ENCODE results near the gene FGF18.

FGF18 gene

DNA sequence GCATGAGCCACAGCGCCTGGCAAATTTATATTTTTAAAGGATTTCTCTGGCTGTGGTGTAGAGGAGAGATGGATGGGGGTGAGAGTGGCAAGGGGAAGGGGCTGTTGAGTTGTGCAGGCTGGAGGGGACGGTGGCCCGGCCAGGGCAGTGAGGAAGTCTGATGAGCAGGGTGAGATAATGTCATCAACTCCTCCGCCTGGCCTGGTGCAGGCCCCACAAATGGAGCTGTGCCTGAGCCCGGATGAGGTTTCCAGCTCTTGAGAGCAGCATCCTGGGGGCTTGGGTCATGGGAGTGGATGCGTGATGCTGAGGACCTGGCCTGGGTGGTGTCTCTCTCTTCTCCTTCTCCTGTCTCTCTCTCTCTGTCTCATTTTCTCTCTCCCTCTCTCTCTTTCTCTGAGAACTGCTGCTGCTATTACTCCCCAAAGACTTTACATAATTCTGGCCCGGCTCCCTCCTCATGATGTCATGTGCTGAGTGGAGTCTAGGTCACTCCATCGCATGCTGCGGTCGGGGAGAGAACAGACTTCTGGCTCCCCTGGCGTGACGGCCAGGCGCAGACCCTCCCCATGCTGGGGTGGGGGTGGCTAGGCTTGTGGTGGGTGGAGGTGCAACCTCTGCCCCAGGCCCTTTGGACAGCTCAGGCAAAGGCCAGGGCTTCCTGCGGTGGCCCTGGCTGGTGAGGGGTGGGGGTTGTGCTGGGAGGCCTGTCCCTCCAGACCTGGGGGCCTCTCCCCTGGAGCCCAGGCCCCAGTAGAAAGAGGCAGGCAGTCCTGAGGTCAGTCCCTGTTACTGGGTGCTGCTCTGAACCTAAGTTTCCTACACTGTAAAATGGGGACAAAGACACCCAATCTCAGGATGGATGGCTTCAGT, 26.4 kb downstream of the FGF18 start:
- no peak for DNase-seq

GRCh38 chr5:171447226-171447625, 27.8 kb downstream of the FGF18 start:
- DNase-seq = no peak

- no peak for DNase-seq
Measured at GRCh38 chr5:171449426-171449825, 30.0 kb downstream of the FGF18 start.

DNA sequence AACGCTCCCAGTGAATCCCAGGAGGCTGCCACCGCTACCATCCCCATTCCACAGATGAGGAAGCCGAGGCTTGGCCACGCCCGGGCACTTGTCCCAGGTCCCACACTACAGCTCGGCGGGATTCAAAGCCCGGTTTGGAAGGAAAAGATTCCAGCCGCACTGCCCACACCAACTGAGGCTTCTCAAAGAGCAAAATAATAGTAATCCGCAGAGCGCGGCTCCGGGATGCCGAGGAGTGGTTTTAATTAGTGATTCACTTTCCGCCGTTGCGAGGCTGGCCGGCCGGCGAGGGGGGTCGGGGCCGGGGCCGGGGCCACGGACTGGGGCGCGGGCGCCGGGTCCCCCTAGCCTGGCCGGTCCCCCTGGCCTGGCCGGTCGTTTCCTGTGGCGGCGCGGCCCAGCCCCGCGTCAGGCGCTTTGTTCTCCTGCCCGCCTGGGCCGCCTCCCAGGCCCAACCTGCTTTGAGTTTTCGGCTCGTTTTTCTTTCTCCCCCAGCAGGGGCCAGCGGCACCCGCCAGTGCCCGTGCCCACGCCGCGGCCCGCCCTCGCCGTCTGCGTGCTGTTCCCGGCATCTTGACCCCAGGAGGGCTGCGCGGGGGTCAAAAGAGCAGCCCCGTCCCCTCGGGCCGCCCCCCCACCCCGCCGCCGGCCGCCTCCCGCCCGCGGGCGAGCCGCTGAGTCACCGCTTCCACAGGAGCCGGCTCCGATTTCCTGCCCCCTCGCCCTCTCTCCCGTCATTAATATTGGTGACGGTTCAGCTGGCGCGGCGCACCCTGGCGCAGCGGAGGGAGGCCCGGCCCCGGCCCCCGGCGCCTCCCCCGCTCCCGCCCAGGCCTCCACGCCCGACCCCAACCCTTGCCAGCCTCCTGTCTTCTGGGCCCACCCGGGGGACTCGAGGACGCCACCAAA, 31.2 kb downstream of the FGF18 start:
- DNase-seq = no peak

- DNase-seq = no peak
Measured at GRCh38 chr5:171451421-171451820, 32.0 kb downstream of the FGF18 start.

- DNase-seq = no peak
Measured at GRCh38 chr5:171453056-171453725, 33.7 kb downstream of the FGF18 start.

DNA sequence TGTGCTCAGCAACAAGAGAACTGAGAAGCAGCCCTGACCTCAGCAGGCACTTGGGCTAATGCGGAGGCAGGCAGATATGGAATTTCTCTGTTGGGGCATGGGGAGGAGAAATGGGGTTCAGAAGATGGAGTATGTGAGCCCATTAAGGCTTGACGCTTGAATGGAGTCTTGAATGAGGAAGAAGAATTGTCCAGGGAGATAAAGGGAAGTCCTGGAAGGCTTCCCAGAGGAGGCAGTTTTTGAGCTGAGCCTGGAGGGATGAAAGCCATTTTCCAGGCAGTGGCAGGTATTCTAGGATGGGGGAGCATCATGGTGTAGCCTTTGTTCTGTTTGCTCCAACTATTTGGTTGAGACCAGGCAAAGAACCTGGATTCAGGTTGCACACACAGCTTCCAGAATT, 34.5 kb downstream of the FGF18 start:
- no peak for DNase-seq

- DNase-seq = no peak
Measured at GRCh38 chr5:171454549-171454948, 35.1 kb downstream of the FGF18 start.

- DNase-seq = no peak
Measured at GRCh38 chr5:171455522-171455921, 36.1 kb downstream of the FGF18 start.

DNA sequence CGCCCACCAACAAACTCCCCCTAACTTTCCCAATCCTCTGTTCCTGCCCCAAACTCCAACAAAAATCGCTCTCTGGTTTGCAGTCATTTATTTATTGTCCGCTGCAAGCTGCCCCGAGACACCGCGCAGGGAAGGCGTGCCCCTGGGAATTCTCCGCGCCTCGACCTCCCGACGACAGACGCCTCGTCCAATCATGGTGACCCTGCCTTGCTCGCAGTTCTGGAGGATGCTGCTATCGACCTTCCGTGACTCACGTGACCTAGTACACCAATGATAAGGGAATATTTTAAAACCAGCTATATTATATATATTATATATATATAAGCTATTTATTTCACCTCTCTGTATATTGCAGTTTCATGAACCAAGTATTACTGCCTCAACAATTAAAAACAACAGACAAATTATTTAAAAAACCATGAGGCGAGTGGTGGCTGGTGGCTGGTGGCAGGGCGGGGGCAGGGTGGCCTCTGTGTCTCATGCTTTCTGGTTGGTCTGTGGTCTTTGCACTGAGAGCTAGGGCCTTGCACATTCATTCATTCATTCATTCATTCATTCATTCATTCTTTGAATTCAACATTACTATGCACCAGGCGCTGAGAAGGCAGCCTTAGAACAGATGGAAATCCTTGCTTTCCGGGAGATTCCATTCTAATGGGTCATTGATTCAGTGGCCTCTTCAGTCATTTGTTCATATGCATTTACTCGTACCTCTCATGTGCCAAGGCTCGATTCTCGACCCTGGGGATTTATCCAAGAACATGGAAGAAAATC, 37.9 kb downstream of the FGF18 start:
- no peak for DNase-seq

DNA sequence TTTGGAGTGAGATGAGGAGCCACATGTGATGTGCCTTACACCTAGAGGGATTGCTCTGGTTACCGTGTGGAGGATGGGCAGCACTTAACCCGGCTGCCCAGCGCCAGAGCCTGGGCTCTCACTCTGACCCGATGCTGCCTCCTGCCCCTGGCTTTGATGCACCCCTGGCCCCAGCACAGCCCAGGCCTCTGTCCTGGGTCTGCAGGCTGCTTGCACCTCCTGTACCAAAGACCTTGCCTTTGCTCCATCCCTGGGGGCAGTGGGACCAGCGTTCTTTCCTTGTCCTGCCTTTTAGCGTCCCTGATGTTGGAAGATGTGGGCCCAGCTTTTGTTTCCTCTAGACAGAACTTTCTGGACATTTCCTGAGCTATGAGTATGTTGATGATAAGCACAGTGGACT, 40.4 kb downstream of the FGF18 start:
- no peak for DNase-seq

DNA sequence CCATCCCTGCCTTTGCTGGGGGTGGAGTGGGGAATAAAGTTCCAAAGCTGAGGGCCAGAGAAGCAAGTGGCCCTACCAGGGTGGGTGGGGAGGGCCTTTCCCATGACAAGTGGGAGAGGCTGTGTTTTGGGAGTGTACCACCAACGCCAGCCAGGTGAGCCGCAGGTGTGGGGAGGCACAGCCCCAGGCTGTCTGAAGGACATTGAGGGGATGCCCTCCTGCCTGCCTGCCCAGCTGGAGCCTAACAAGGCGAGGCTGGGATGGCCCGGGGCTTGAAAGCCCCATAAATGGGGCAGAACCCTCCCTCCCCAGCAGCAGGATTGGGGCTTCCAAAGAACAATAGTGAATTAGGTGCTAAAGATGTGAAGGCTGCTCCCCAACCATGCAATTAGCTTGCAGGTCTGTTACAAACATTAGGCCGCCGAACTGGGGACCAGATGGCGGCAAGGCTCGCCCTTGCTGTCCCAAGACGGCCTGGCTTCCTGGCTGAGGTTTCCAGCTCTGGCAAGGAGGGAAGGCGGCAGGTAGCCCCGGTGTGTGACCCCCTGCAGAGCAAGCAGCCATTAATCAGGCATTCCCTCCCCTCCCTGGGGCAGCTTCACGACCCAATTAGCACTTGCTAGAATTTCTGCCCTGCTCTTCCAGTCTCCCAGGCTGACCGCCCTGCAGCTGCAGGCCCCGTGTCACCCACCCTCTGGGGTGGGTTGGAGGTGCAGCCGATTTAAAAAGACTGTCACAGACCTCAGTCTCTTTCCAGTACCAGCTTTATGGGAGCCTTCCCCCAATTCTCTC, 42.9 kb downstream of the FGF18 start:
- DNase-seq = no peak

- no peak for DNase-seq
Measured at GRCh38 chr5:171462928-171463861, 43.7 kb downstream of the FGF18 start.

DNA sequence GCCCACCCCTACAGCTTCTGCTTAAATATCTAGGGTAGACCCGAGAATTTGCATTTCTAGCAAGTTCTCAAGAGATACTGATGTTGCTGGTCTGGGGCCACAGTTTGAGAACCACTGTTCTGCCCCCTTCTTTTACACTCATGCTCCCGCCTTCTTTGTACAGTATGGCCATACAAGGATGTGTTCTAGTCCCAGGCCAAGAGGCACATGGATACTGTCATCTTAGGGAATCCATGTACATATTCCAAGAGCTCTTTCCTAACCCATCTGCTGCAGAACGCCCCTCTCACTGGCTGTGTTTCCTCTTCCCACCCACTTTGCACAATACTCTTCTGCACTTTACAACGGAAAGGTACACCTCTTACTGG, 44.4 kb downstream of the FGF18 start:
- DNase-seq = no peak

GRCh38 chr5:171464829-171465228, 45.4 kb downstream of the FGF18 start:
- no peak for DNase-seq

- no peak for DNase-seq
Measured at GRCh38 chr5:171467107-171467506, 47.7 kb downstream of the FGF18 start.

- DNase-seq = no peak
Measured at GRCh38 chr5:171469326-171469725, 49.9 kb downstream of the FGF18 start.

- DNase-seq = no peak
Measured at GRCh38 chr5:171470420-171470819, 51.0 kb downstream of the FGF18 start.

DNA sequence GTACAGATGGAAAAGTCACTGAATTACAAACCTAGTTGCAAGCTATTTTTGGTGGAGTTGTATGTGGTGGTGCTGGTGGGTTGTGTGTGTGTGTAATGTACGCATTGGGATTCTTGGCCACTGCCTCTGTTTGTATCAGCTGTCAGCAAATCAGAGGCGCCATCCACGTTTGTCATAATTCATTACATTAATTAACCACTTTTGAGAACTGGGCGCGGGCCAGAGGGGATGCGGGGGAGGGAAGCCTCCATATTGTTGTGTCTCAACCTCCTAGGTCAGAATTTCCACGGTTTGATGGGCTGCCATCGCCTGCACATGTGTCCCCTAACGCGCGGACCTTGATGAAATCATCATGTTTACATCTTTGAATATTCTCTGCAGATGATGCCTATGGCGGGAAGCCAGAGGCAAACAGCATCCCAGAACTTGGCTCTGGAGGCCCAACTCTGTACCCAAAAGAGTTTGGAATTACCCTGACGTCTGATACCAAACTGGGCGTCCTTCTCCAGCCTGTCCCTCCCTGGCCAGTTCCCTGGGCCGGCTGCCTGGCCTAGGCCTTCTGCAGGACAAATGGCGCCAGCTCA, 54.9 kb downstream of the FGF18 start:
- no peak for DNase-seq

- DNase-seq = no peak
Measured at GRCh38 chr5:171475596-171475995, 56.1 kb downstream of the FGF18 start.

All from NCI-H2107 (cell line).